CD14-positive monocyte (primary cell): ENCODE measurements around the gene AADAC. TPM values are rescaled to one million over a fixed set of nuclear protein-coding genes. Genes with fewer than 3 reads are reported as not detected.

Source experiments
- DNase-seq, 3 donors: peaks; one replicate each; pipeline ENCODE4 v3.0.0-alpha.2; 2011 to 2022
- H2AFZ ChIP-seq: 2 replicates; pipeline ENCODE4 v1.6.0; 2012; ENCODE audit warnings: mild to moderate bottlenecking, low read depth, low read length, inconsistent platforms; ENCODE audit not compliant: insufficient read depth, poor library complexity, severe bottlenecking
- H3K27ac ChIP-seq, 2 donors: 1 replicate in 1 of 2; 2 replicates in 1 of 2; pipeline ENCODE4 v1.5.1; 2012 to 2013; ENCODE audit warnings: low read length in 2 of 2, control low read depth in 1 of 2, inconsistent platforms in 1 of 2, low read depth in 1 of 2, mild to moderate bottlenecking in 1 of 2
- H3K27me3 ChIP-seq, 2 donors: one replicate each; pipeline versions ENCODE4 v1.6.0 to v1.6.1; 2011 to 2013; ENCODE audit warnings: low read length in 2 of 2; ENCODE audit not compliant: control insufficient read depth in 2 of 2, insufficient read depth in 2 of 2
- H3K36me3 ChIP-seq, 2 donors: replicated peaks in 1 of 2; 1 replicate in 1 of 2; 2 replicates in 1 of 2; pipeline versions ENCODE4 v1.5.1 to v1.6.1; 2012 to 2013; ENCODE audit warnings: low read length in 2 of 2, control low read depth in 1 of 2, inconsistent platforms in 1 of 2, mild to moderate bottlenecking in 1 of 2; ENCODE audit not compliant: insufficient read depth in 2 of 2, control insufficient read depth in 1 of 2
- H3K4me1 ChIP-seq, 2 donors: 1 replicate in 1 of 2; 2 replicates in 1 of 2; pipeline versions ENCODE4 v1.5.1 to v1.6.1; 2012 to 2013; ENCODE audit warnings: low read length in 2 of 2, control low read depth in 1 of 2, inconsistent platforms in 1 of 2, mild to moderate bottlenecking in 1 of 2, moderate library complexity in 1 of 2; ENCODE audit not compliant: insufficient read depth in 2 of 2, control insufficient read depth in 1 of 2
- H3K4me2 ChIP-seq: replicated peaks from 2 replicates; pipeline ENCODE3; 2012; ENCODE audit warnings: low read length, moderate library complexity, mild to moderate bottlenecking; ENCODE audit not compliant: poor library complexity, severe bottlenecking; ENCODE audit errors: extremely low read depth
- H3K4me3 ChIP-seq, 3 experiments: fragments of 200-600 bp in 1 of 3; sonication (generic) in 1 of 3; replicated peaks in 1 of 3; 1 replicate in 2 of 3; 2 replicates in 1 of 3; pipeline ENCODE4 v1.5.1; 2011 to 2013; ENCODE audit warnings: low read length in 3 of 3, mild to moderate bottlenecking in 3 of 3, control low read depth in 2 of 3, low read depth in 2 of 3, inconsistent platforms in 1 of 3, moderate library complexity in 1 of 3
- H3K79me2 ChIP-seq: 2 replicates; pipeline ENCODE4 v1.6.0; 2012; ENCODE audit warnings: mild to moderate bottlenecking, control low read depth, inconsistent platforms, low read length, moderate library complexity; ENCODE audit not compliant: insufficient read depth
- H3K9ac ChIP-seq: 2 replicates; pipeline ENCODE4 v1.6.0; 2017; ENCODE audit warnings: low read length, mild to moderate bottlenecking; ENCODE audit not compliant: insufficient read depth, poor library complexity, severe bottlenecking
- H3K9me3 ChIP-seq, 2 donors: replicated peaks in 1 of 2; 1 replicate in 1 of 2; 2 replicates in 1 of 2; pipeline versions ENCODE4 v1.5.1 to v1.6.1; 2012 to 2013; ENCODE audit warnings: low read length in 2 of 2, control low read depth in 1 of 2; ENCODE audit not compliant: control insufficient read depth in 1 of 2, insufficient read depth in 1 of 2
- H4K20me1 ChIP-seq: 2 replicates; pipeline ENCODE4 v1.6.0; 2012; ENCODE audit warnings: mild to moderate bottlenecking, low read length, control low read depth, moderate library complexity; ENCODE audit not compliant: insufficient read depth
- H3K27ac Mint-ChIP-seq, 7 donors: one replicate each; pipeline ENCODE4 v1.8.0; 2020; ENCODE audit warnings: mild to moderate bottlenecking in 7 of 7, mixed read lengths in 7 of 7, moderate library complexity in 6 of 7, inconsistent platforms in 2 of 7
- H3K27me3 Mint-ChIP-seq, 3 donors: one replicate each; pipeline ENCODE4 v1.8.0; 2021 to 2022; ENCODE audit warnings: low read depth in 3 of 3, mild to moderate bottlenecking in 3 of 3, mixed read lengths in 3 of 3, moderate library complexity in 3 of 3, inconsistent platforms in 1 of 3
- H3K36me3 Mint-ChIP-seq, 2 donors: one replicate each; pipeline ENCODE4 v1.8.0; 2020; ENCODE audit warnings: mixed read lengths in 2 of 2, inconsistent platforms in 1 of 2, mild to moderate bottlenecking in 1 of 2
- H3K4me1 Mint-ChIP-seq: one replicate; pipeline ENCODE4 v1.8.0; 2020; ENCODE audit warnings: mild to moderate bottlenecking, mixed read lengths
- H3K4me3 Mint-ChIP-seq, 2 donors: one replicate each; pipeline ENCODE4 v1.8.0; 2020; ENCODE audit warnings: mild to moderate bottlenecking in 2 of 2, mixed read lengths in 2 of 2, moderate library complexity in 1 of 2
- H3K9me3 Mint-ChIP-seq, 7 donors: one replicate each; pipeline ENCODE4 v1.8.0; 2020 to 2022; ENCODE audit warnings: mixed read lengths in 7 of 7, mild to moderate bottlenecking in 6 of 7, moderate library complexity in 6 of 7, inconsistent platforms in 2 of 7
- WGBS: methylation state at CpG from one replicate; pipeline ENCODE4 v1.1.5; 2013; ENCODE audit warnings: missing lambda C conversion rate; ENCODE audit not compliant: insufficient coverage; 5-methylcytosine and 5-hydroxymethylcytosine counted together
- intact Hi-C, 2 donors: fragments of 100-400 bp; cut with micrococcal nuclease; formaldehyde crosslinking; loops; one replicate each; pipeline versions ENCODE4 v1.15.0 to v1.15.1; 2023
- polyA plus RNA-seq, 3 donors: library from polyadenylated mRNA; depleted of rRNA in 1 of 3; unstranded in 2 of 3; stranded (reverse) in 1 of 3; fragments of 300-500 nt in 2 of 3; fragments of >200 nt in 1 of 3; fragmentation: Illumina TruSeq in 2 of 3; gene quantifications; 1 replicate in 2 of 3; 2 replicates in 1 of 3; pipeline ENCODE4 v1.2.3, GENCODE V29; 2012 to 2021
- TF ChIP-seq, protein P1 (sequence below): fragments of 200-600 bp; IDR thresholded peaks from one replicate; pipeline ENCODE4 v1.8.0; 2022; ENCODE audit warnings: antibody characterized with exemption, mild to moderate bottlenecking

The AADAC gene
- polyA plus RNA-seq, 3 donors: not detected

- Histone ChIP-seq H2AFZ (no peak overlapping the region), H3K9ac (no peak overlapping the region), H3K27me3 (no peaks in the 10 kb centered on the region), H3K4me1 (peaks cover 19 to 31% of the 10 kb centered on the region in 2 donors), H3K36me3 (no peaks in the 10 kb centered on the region), H3K4me2 (no peak overlapping the region), H3K27ac (no peak overlapping the region), H4K20me1 (no peaks in the 10 kb centered on the region), H3K9me3 (no peaks in the 10 kb centered on the region), H3K4me3 (no peak overlapping the region), H3K79me2 (no peaks in the 10 kb centered on the region)
- H3K9me3 Mint-ChIP-seq: peaks cover 0 to 2% (median 0%) of the 10 kb centered on the region in 7 donors
- H3K36me3 Mint-ChIP-seq: no peaks in the 10 kb centered on the region
- H3K4me3 Mint-ChIP-seq: no peak overlapping the region
- no peak for DNase-seq
- intact Hi-C loops: no loop called here
- H3K27me3 Mint-ChIP-seq: no peaks in the 10 kb centered on the region
- no peak overlapping the region for H3K27ac Mint-ChIP-seq
- WGBS: no CpG with 5 or more reads among the region's 1 CpG
- H3K4me1 Mint-ChIP-seq: peaks cover 24% of the 10 kb centered on the region
- TF ChIP-seq, protein P1, sequence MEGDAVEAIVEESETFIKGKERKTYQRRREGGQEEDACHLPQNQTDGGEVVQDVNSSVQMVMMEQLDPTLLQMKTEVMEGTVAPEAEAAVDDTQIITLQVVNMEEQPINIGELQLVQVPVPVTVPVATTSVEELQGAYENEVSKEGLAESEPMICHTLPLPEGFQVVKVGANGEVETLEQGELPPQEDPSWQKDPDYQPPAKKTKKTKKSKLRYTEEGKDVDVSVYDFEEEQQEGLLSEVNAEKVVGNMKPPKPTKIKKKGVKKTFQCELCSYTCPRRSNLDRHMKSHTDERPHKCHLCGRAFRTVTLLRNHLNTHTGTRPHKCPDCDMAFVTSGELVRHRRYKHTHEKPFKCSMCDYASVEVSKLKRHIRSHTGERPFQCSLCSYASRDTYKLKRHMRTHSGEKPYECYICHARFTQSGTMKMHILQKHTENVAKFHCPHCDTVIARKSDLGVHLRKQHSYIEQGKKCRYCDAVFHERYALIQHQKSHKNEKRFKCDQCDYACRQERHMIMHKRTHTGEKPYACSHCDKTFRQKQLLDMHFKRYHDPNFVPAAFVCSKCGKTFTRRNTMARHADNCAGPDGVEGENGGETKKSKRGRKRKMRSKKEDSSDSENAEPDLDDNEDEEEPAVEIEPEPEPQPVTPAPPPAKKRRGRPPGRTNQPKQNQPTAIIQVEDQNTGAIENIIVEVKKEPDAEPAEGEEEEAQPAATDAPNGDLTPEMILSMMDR: no peak
Measured at GRCh38 chr3:151867666-151868065, 53.8 kb downstream of the AADAC start.

GRCh38 chr3:151869181-151869580 lies 55.3 kb downstream of the AADAC start:
- no peaks in the 10 kb centered on the region for H3K36me3 ChIP-seq
- H3K9me3 ChIP-seq: no peaks in the 10 kb centered on the region
- H3K4me2 ChIP-seq: no peak overlapping the region
- Mint-ChIP-seq H3K27me3 (no peaks in the 10 kb centered on the region), H3K4me3 (no peak overlapping the region), H3K36me3 (no peaks in the 10 kb centered on the region), H3K4me1 (peaks cover 33% of the 10 kb centered on the region), H3K27ac (no peak overlapping the region), H3K9me3 (peaks cover 0 to 2% (median 0%) of the 10 kb centered on the region in 7 donors)
- no CpG with 5 or more reads among the region's 3 CpGs for WGBS
- intact Hi-C loops: no loop called here
- DNase-seq: no peak
- no peak overlapping the region for H3K27ac ChIP-seq
- H3K27me3 ChIP-seq: no peaks in the 10 kb centered on the region
- H3K4me1 ChIP-seq: peaks cover 28 to 44% of the 10 kb centered on the region in 2 donors
- no peak overlapping the region for H3K4me3 ChIP-seq
- H2AFZ ChIP-seq: no peak overlapping the region
- no peaks in the 10 kb centered on the region for H4K20me1 ChIP-seq
- H3K9ac ChIP-seq: no peak overlapping the region
- TF ChIP-seq, protein P1: no peak
- no peaks in the 10 kb centered on the region for H3K79me2 ChIP-seq
